Uterus (tissue), 2 donors: ENCODE data around the gene ZNF234.

Experiments used
- POLR2A ChIP-seq, 2 donors: fragments of 450-650 bp; IDR thresholded peaks; one replicate each; pipeline ENCODE4 v1.6.1; 2016; ENCODE audit warnings: antibody characterized with exemption in 2 of 2, mild to moderate bottlenecking in 1 of 2, moderate library complexity in 1 of 2
- TF ChIP-seq, protein P1 (sequence below), 4 experiments: fragments of 200-600 bp in 2 of 4; fragments of 450-650 bp in 2 of 4; sonication (generic) in 2 of 4; IDR thresholded peaks; one replicate each; pipeline ENCODE4 v1.5.1; 2016 to 2019; ENCODE audit warnings: antibody characterized with exemption in 4 of 4, mild to moderate bottlenecking in 2 of 4, moderate library complexity in 1 of 4

GRCh38 chr19:44141191-44142058 is at the start of gene ZNF234:
- TF ChIP-seq, protein P1, sequence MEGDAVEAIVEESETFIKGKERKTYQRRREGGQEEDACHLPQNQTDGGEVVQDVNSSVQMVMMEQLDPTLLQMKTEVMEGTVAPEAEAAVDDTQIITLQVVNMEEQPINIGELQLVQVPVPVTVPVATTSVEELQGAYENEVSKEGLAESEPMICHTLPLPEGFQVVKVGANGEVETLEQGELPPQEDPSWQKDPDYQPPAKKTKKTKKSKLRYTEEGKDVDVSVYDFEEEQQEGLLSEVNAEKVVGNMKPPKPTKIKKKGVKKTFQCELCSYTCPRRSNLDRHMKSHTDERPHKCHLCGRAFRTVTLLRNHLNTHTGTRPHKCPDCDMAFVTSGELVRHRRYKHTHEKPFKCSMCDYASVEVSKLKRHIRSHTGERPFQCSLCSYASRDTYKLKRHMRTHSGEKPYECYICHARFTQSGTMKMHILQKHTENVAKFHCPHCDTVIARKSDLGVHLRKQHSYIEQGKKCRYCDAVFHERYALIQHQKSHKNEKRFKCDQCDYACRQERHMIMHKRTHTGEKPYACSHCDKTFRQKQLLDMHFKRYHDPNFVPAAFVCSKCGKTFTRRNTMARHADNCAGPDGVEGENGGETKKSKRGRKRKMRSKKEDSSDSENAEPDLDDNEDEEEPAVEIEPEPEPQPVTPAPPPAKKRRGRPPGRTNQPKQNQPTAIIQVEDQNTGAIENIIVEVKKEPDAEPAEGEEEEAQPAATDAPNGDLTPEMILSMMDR (IDR thresholded peaks at IDR 0.05): no peak
- no peak for TF ChIP-seq POLR2A (IDR thresholded peaks at IDR 0.05)
